ENCODE data around the gene NMT1. TPM values are rescaled to one million over a fixed set of nuclear protein-coding genes. Genes with fewer than 3 reads are reported as not detected.
A peak's percentile ranks its signal among the peaks of the same experiment; 100 is the strongest.

The NMT1 gene
- total and polyA plus RNA-seq, 2 of the 13 experiments (the other 11 are each of a cell fraction or from before 2014, with no cell fraction given) = 75.7 to 142 TPM

GRCh38 chr17:45060797-45061605, at the start of gene NMT1 (continued):
- TF ChIP-seq ZNF609 (CRISPR knock-in tag; IDR thresholded peaks at IDR 0.05; ENCODE audit: borderline replicate concordance) (no peak), ZNF773 (CRISPR knock-in tag; IDR thresholded peaks at IDR 0.05; ENCODE audit: borderline replicate concordance) (0 out of 2 replicates have a peak, but pooled peaks have one; percentile 55), ZNF766 (CRISPR knock-in tag; IDR thresholded peaks at IDR 0.05; ENCODE audit: borderline replicate concordance) (no peak), ZNF883 (CRISPR knock-in tag; IDR thresholded peaks at IDR 0.05; ENCODE audit: not compliant biosample characterization) (no peak), MEF2D (CRISPR knock-in tag; IDR thresholded peaks at IDR 0.05) (peak; percentile 77), GTF2F1 (IDR thresholded peaks at IDR 0.05; ENCODE audit: low read length) (no peak), CBX2 (IDR thresholded peaks at IDR 0.05; ENCODE audit: low read depth, low read length) (no peak), CBX2 (CRISPR knock-in tag; IDR thresholded peaks at IDR 0.05; ENCODE audit: low read depth) (no peak; the same call in 1 of the 2 replicates), ZNF12 (CRISPR knock-in tag; IDR thresholded peaks at IDR 0.05) (peak; percentile 61; the same call in 1 of the 2 replicates), ZNF780A (CRISPR knock-in tag; IDR thresholded peaks at IDR 0.05) (no peak), BCL3 (CRISPR knock-in tag; IDR thresholded peaks at IDR 0.05) (peak; percentile 15; the same call in 1 of the 2 replicates), POGK (CRISPR knock-in tag; conservative IDR thresholded peaks at IDR 0.05) (peak; percentile 62; the same call in 1 of the 2 replicates), ZFP1 (CRISPR knock-in tag; IDR thresholded peaks at IDR 0.05) (no peak; the same call in 1 of the 2 replicates), NR2F1 (CRISPR knock-in tag; IDR thresholded peaks at IDR 0.05) (0 out of 4 replicates have a peak, but pooled peaks of 1 of the 2 experiments have one; percentile 33), ZNF280D (CRISPR knock-in tag; IDR thresholded peaks at IDR 0.05) (peak; percentile 80), ZNF24 (IDR thresholded peaks at IDR 0.05) (no peak), ZNF468 (CRISPR knock-in tag; IDR thresholded peaks at IDR 0.05) (no peak)

Data from HepG2 (cell line).